GDM1 (cell line): ENCODE measurements around the gene LYST.
"Not testable (repeated sequence)": the region's sequence is repeated elsewhere in the genome, so short reads cannot be mapped to it uniquely, and the experiment has no call there.

ENCODE experiments used
- DNase-seq: peaks from one replicate; lab custom pipeline; 2025; lab: John Stamatoyannopoulos, UW

The LYST gene

GRCh38 chr1:235632506-235633401 lies 234.0 kb downstream of the LYST start:
- DNase-seq = no peak

DNA sequence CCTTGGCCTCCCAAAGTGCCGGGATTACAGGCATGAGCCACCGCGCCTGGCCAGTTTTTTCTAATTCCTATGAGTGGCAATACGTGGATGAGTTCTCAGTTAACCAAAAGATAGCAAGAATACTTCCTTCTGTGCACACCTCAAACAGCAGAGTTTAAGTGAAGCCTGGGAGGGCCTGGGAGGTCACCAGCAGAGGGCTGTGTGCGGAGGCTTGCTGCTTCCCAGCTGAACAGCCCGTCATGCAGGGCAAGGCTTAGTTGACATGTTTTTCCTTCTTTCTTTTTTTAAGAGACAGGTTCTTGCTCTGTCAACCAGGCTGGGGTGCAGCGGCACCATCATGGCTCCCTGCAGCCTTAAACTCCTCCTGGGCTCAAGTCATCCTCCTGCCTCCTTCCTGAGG lies 234.9 kb downstream of the LYST start:
- no peak for DNase-seq

GRCh38 chr1:235628316-235629005 lies 238.2 kb downstream of the LYST start:
- DNase-seq = no peak

GRCh38 chr1:235625831-235626230 lies 240.9 kb downstream of the LYST start:
- DNase-seq = no peak

GRCh38 chr1:235625340-235625739 lies 241.4 kb downstream of the LYST start:
- no peak for DNase-seq

DNA sequence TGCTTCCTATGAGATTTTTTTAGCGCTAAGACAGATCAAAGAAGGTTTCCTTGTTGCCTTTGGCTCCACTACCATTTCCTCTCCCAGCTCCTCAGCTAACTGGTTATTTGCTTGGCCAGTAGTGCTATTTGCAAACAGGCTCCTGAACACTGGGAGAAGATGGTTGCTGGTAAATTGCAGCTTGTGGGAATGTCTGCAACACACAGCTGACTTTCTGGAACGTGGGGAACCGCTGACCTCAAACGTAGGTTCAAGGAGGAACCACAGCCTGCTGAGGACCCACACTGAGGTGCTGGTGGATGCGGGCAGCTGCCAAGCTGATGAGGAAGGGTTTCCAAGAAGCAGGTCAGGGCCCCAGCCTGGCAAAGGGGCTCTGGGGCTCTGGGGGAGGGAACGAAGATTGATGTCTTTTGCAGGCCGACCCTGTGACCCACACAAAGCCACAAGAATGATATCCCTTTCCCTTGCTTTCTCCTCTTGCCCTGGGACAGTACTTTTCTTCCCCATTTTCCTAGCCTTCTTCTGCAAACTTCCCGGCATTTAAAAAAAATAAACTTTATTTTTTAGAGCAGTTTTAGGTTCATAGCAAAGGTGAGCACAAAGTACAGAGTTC lies 241.9 kb downstream of the LYST start:
- no peak for DNase-seq

GRCh38 chr1:235622936-235623779 lies 243.5 kb downstream of the LYST start:
- DNase-seq = no peak

GRCh38 chr1:235619149-235619548 lies 247.6 kb downstream of the LYST start:
- DNase-seq = not testable (repeated sequence)

- no peak for DNase-seq
Observed at GRCh38 chr1:235617808-235618207, 248.9 kb downstream of the LYST start.

- no peak for DNase-seq
Observed at GRCh38 chr1:235617140-235617539, 249.6 kb downstream of the LYST start.

GRCh38 chr1:235614442-235614954 lies 252.2 kb downstream of the LYST start:
- no peak for DNase-seq

GRCh38 chr1:235613602-235614001 lies 253.1 kb downstream of the LYST start:
- DNase-seq = no peak

DNA sequence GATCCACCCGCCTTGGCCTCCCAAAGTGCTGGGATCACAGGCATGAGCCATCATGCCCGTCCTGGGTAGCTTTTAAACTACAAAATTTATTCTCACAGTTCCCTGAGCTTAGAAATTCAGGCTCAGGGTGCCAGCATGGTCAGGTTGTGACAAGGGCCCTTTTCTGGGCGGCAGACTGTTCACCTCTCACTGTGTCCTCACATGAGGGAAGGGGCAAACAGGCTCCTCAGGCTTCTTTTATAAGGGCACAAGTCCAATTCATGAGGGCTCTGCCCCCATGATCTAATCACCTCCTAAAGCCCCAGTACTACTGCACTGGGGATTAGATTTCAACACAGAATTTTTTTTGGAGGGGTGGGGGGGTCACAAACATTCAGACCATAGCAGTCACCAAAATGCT lies 253.9 kb downstream of the LYST start:
- no peak for DNase-seq
